ENCODE results near the gene ZNF892. TPM values are rescaled to one million over a fixed set of nuclear protein-coding genes. Genes with fewer than 3 reads are reported as not detected.

Gene ZNF892
- total RNA-seq, 4 donors from 2014 or later, result 5.6 to 14.0 (median 7.7) TPM

GRCh38 chr2:95174031-95174542 is 33.2 kb upstream of the ZNF892 start:
- Histone ChIP-seq H3K27ac (no peak overlapping the region), H3K4me3 (no peak overlapping the region), H3K9me3 (no peaks in the 10 kb centered on the region), H3K36me3 (peaks cover 0 to 30% of the 10 kb centered on the region in 2 donors), H3K27me3 (no peaks in the 10 kb centered on the region), H3K4me1 (no peaks in the 10 kb centered on the region)
- 88 to 89% methylated on average over 2 of the region's 2 CpGs for WGBS, 2 donors (ENCODE audit: low coverage in 1 of 2)
- TF ChIP-seq POLR2AphosphoS5 (IDR thresholded peaks at IDR 0.05) (no peak), EP300 (IDR thresholded peaks at IDR 0.05) (no peak), POLR2A (IDR thresholded peaks at IDR 0.05) (no peak)
- TF ChIP-seq, protein P1, sequence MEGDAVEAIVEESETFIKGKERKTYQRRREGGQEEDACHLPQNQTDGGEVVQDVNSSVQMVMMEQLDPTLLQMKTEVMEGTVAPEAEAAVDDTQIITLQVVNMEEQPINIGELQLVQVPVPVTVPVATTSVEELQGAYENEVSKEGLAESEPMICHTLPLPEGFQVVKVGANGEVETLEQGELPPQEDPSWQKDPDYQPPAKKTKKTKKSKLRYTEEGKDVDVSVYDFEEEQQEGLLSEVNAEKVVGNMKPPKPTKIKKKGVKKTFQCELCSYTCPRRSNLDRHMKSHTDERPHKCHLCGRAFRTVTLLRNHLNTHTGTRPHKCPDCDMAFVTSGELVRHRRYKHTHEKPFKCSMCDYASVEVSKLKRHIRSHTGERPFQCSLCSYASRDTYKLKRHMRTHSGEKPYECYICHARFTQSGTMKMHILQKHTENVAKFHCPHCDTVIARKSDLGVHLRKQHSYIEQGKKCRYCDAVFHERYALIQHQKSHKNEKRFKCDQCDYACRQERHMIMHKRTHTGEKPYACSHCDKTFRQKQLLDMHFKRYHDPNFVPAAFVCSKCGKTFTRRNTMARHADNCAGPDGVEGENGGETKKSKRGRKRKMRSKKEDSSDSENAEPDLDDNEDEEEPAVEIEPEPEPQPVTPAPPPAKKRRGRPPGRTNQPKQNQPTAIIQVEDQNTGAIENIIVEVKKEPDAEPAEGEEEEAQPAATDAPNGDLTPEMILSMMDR (IDR thresholded peaks at IDR 0.05), result no peak
- no peak for ATAC-seq

DNA sequence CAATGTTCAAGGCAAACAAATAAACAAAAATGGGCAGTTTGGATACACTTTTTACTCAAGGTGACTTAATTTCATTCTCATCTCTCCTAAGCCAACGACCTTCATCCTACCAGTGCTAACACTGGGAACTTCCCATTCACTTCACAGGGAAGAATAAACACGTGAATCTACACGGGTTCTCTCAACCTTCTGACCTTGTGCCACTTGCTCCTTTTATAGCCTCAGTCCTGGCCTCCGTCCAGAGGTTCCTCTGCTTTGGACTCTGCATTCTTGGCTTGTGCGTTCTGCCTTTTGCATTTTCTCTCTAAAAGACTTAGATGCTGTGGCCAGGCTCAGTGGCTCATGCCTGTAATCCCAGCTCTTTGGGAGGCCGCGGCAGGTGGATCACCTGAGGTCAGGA is 27.9 kb upstream of the ZNF892 start:
- peaks cover 0 to 74% of the 10 kb centered on the region in 2 donors for H3K36me3 ChIP-seq
- 62 to 72% methylated on average over 4 to 5 of the region's 7 CpGs for WGBS, 2 donors (ENCODE audit: low coverage in 1 of 2)
- no peaks in the 10 kb centered on the region for H3K4me1 ChIP-seq
- H3K4me3 ChIP-seq, result no peak overlapping the region
- no peak overlapping the region for H3K27ac ChIP-seq
- ATAC-seq, result no peak
- no peak for TF ChIP-seq EP300 (IDR thresholded peaks at IDR 0.05)
- TF ChIP-seq POLR2A (IDR thresholded peaks at IDR 0.05), result no peak
- TF ChIP-seq, protein P1 (IDR thresholded peaks at IDR 0.05), result no peak
- TF ChIP-seq POLR2AphosphoS5 (IDR thresholded peaks at IDR 0.05), result no peak
- H3K27me3 ChIP-seq, result no peaks in the 10 kb centered on the region
- H3K9me3 ChIP-seq, result peaks cover 0 to 15% (median 0%) of the 10 kb centered on the region in 3 donors

- no peaks in the 10 kb centered on the region for H3K4me1 ChIP-seq
- H3K4me3 ChIP-seq, result no peak overlapping the region
- TF ChIP-seq, protein P1 (IDR thresholded peaks at IDR 0.05), result no peak
- TF ChIP-seq EP300 (IDR thresholded peaks at IDR 0.05), result no peak
- TF ChIP-seq POLR2AphosphoS5 (IDR thresholded peaks at IDR 0.05), result no peak
- no peak for TF ChIP-seq POLR2A (IDR thresholded peaks at IDR 0.05)
- peaks cover 0 to 64% of the 10 kb centered on the region in 2 donors for H3K36me3 ChIP-seq
- H3K27ac ChIP-seq, result no peak overlapping the region
- no peaks in the 10 kb centered on the region for H3K27me3 ChIP-seq
- H3K9me3 ChIP-seq, result peaks cover 0 to 15% (median 0%) of the 10 kb centered on the region in 3 donors
- no peak for ATAC-seq
- WGBS, 2 donors (ENCODE audit: low coverage in 1 of 2), result 97 to 98% methylated on average over 12 to 13 of the region's 18 CpGs
These were observed 25.5 kb upstream of the ZNF892 start for GRCh38 chr2:95181774-95182173.

- no peaks in the 10 kb centered on the region for H3K4me1 ChIP-seq
- TF ChIP-seq POLR2A (IDR thresholded peaks at IDR 0.05) (no peak), POLR2AphosphoS5 (IDR thresholded peaks at IDR 0.05) (no peak), EP300 (IDR thresholded peaks at IDR 0.05) (no peak)
- TF ChIP-seq, protein P1 (IDR thresholded peaks at IDR 0.05), result no peak
- 93 to 100% methylated on average over 2 to 3 of the region's 3 CpGs for WGBS, 2 donors (ENCODE audit: low coverage in 1 of 2)
These were observed 22.1 kb upstream of the ZNF892 start for GRCh38 chr2:95185197-95185596.

GRCh38 chr2:95185973-95186372 is 21.3 kb upstream of the ZNF892 start:
- H3K4me1 ChIP-seq, result no peaks in the 10 kb centered on the region
- H3K9me3 ChIP-seq, result peaks cover 0 to 11% (median 0%) of the 10 kb centered on the region in 3 donors
- H3K36me3 ChIP-seq, result peaks cover 0 to 25% of the 10 kb centered on the region in 2 donors
- no peak overlapping the region for H3K4me3 ChIP-seq
- WGBS, 2 donors (ENCODE audit: low coverage in 1 of 2), result 65 to 85% methylated on average over 2 of the region's 2 CpGs
- no peak overlapping the region for H3K27ac ChIP-seq
- TF ChIP-seq POLR2A (IDR thresholded peaks at IDR 0.05), result no peak
- H3K27me3 ChIP-seq, result no peaks in the 10 kb centered on the region
- ATAC-seq, result no peak

More at GRCh38 chr2:95185197-95185596, 22.1 kb upstream of the ZNF892 start:
- Histone ChIP-seq H3K9me3 (peaks cover 0 to 15% (median 0%) of the 10 kb centered on the region in 3 donors), H3K27me3 (no peaks in the 10 kb centered on the region), H3K27ac (no peak overlapping the region), H3K4me3 (no peak overlapping the region), H3K36me3 (peaks cover 0 to 33% of the 10 kb centered on the region in 2 donors)
- no peak for ATAC-seq

All from gastroesophageal sphincter (tissue), 4 donors.